ENCODE data around the gene MAST4.

- no peak for TF ChIP-seq CTCF (IDR thresholded peaks at IDR 0.05; ENCODE audit: low read depth, low read length)
- TF ChIP-seq EZH2phosphoT487 (IDR thresholded peaks at IDR 0.05; ENCODE audit: low read depth) = no peak
Observed at GRCh38 chr5:66839636-66840185, 243.5 kb downstream of the MAST4 start.

Measured in OCI-LY3 (cell line).